Measurements from ENCODE around the gene FHOD1. TPM values are rescaled to one million over a fixed set of nuclear protein-coding genes. Genes with fewer than 3 reads are reported as not detected.

FHOD1 gene
- total RNA-seq, 1 experiment from 2014 or later = 45.5 TPM

- ChIA-PET POLR2A (ENCODE audit: unreplicated experiment) (no interaction called here), CTCF (no interaction called here)
Measured at GRCh38 chr16:67202956-67203493, 44.3 kb downstream of the FHOD1 start.

DNA sequence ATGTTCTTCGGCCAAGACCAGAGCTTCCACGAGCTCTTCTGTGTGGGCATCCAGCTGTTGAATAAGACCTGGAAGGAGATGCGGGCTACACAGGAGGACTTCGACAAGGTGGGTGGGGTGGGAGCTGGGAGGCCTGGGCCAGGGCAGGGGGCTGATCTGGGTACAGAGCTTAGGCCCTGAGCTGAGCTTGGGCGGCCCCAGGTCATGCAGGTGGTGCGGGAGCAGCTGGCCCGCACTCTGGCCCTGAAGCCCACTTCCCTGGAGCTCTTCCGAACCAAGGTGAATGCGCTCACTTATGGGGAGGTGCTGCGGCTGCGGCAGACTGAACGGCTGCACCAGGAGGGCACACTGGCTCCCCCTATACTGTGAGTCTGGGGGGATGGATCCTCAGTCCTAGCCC lies 44.9 kb downstream of the FHOD1 start:
- CTCF ChIA-PET = no interaction called here
- H3K36me3 ChIP-seq (ENCODE audit: low read depth, low read length) = no peaks in the 10 kb centered on the region
- H3K4me1 ChIP-seq (ENCODE audit: insufficient read depth, low read length) = peaks cover 15% of the 10 kb centered on the region
- H3K9me3 ChIP-seq (ENCODE audit: low read length) = no peaks in the 10 kb centered on the region
- TF ChIP-seq EZH2 (IDR thresholded peaks at IDR 0.05; ENCODE audit: low read length, unreplicated experiment) = no peak
- no peak for TF ChIP-seq CTCF (conservative IDR thresholded peaks at IDR 0.05; ENCODE audit: low read depth, low read length)
- TF ChIP-seq EZH2phosphoT487 (IDR thresholded peaks at IDR 0.05; ENCODE audit: borderline replicate concordance, low read length) = no peak
- intact Hi-C loops (cut with micrococcal nuclease) = no loop called here
- no peak for DNase-seq
- no peaks in the 10 kb centered on the region for H4K20me1 ChIP-seq (ENCODE audit: low read length)
- no peaks in the 10 kb centered on the region for H3K27me3 ChIP-seq (ENCODE audit: low read length)
- no peak overlapping the region for H3K9ac ChIP-seq (ENCODE audit: low read length)
- H3F3A ChIP-seq (ENCODE audit: low read length, unreplicated experiment) = no peaks in the 10 kb centered on the region
- no peak overlapping the region for H3K27ac ChIP-seq (ENCODE audit: low read length)
- no peaks in the 10 kb centered on the region for H3K9me2 ChIP-seq (replicated peaks; ENCODE audit: low read length)
- ATAC-seq = no peak
- H3K4me3 ChIP-seq (ENCODE audit: low read length) = no peak overlapping the region
- BruUV-seq (replicated peaks) = no TSS peak
- H3K79me2 ChIP-seq (ENCODE audit: low read length) = no peaks in the 10 kb centered on the region
- POLR2A ChIA-PET (ENCODE audit: unreplicated experiment) = no interaction called here
- H3K4me2 ChIP-seq (ENCODE audit: low read length) = no peak overlapping the region
- H2AFZ ChIP-seq (ENCODE audit: low read length) = no peak overlapping the region

More at GRCh38 chr16:67202956-67203493, 44.3 kb downstream of the FHOD1 start:
- H3K79me2 ChIP-seq (ENCODE audit: low read length) = no peaks in the 10 kb centered on the region
- peaks cover 21% of the 10 kb centered on the region for H3K4me1 ChIP-seq (ENCODE audit: insufficient read depth, low read length)
- no peak for TF ChIP-seq EZH2phosphoT487 (IDR thresholded peaks at IDR 0.05; ENCODE audit: borderline replicate concordance, low read length)
- no peak for TF ChIP-seq CTCF (conservative IDR thresholded peaks at IDR 0.05; ENCODE audit: low read depth, low read length)
- TF ChIP-seq EZH2 (IDR thresholded peaks at IDR 0.05; ENCODE audit: low read length, unreplicated experiment) = no peak
- no peaks in the 10 kb centered on the region for H3K9me2 ChIP-seq (replicated peaks; ENCODE audit: low read length)
- ATAC-seq (no peak), DNase-seq (no peak)
- intact Hi-C loops (cut with micrococcal nuclease) = no loop called here
- no peaks in the 10 kb centered on the region for H3K36me3 ChIP-seq (ENCODE audit: low read depth, low read length)
- H3K4me2 ChIP-seq (ENCODE audit: low read length) = no peak overlapping the region
- no TSS peak for BruUV-seq (replicated peaks)
- H4K20me1 ChIP-seq (ENCODE audit: low read length) = no peaks in the 10 kb centered on the region
- H3F3A ChIP-seq (ENCODE audit: low read length, unreplicated experiment) = no peaks in the 10 kb centered on the region
- no peak overlapping the region for H3K27ac ChIP-seq (ENCODE audit: low read length)
- H2AFZ ChIP-seq (ENCODE audit: low read length) = no peak overlapping the region
- no peak overlapping the region for H3K9ac ChIP-seq (ENCODE audit: low read length)
- no peaks in the 10 kb centered on the region for H3K27me3 ChIP-seq (ENCODE audit: low read length)
- H3K4me3 ChIP-seq (ENCODE audit: low read length) = no peak overlapping the region
- no peaks in the 10 kb centered on the region for H3K9me3 ChIP-seq (ENCODE audit: low read length)

GRCh38 chr16:67201411-67202345 lies 45.6 kb downstream of the FHOD1 start:
- Histone ChIP-seq H3K4me2 (ENCODE audit: low read length) (no peak overlapping the region), H3K4me3 (ENCODE audit: low read length) (no peak overlapping the region), H3K4me1 (ENCODE audit: insufficient read depth, low read length) (peaks cover 8% of the 10 kb centered on the region), H3K27ac (ENCODE audit: low read length) (no peak overlapping the region), H3F3A (ENCODE audit: low read length, unreplicated experiment) (no peaks in the 10 kb centered on the region), H3K9me2 (replicated peaks; ENCODE audit: low read length) (no peaks in the 10 kb centered on the region), H3K9me3 (ENCODE audit: low read length) (no peaks in the 10 kb centered on the region), H3K79me2 (ENCODE audit: low read length) (no peaks in the 10 kb centered on the region), H2AFZ (ENCODE audit: low read length) (no peak overlapping the region), H3K36me3 (ENCODE audit: low read depth, low read length) (no peaks in the 10 kb centered on the region), H3K27me3 (ENCODE audit: low read length) (no peaks in the 10 kb centered on the region), H3K9ac (ENCODE audit: low read length) (no peak overlapping the region), H4K20me1 (ENCODE audit: low read length) (no peaks in the 10 kb centered on the region; the same call in 1 of the 2 replicates)
- ChIA-PET POLR2A (ENCODE audit: unreplicated experiment) (no interaction called here), CTCF (no interaction called here)
- ATAC-seq (no peak), DNase-seq (no peak)
- no TSS peak for BruUV-seq (replicated peaks)
- intact Hi-C loops (cut with micrococcal nuclease) = no loop called here
- no peak for TF ChIP-seq EZH2phosphoT487 (IDR thresholded peaks at IDR 0.05; ENCODE audit: borderline replicate concordance, low read length)
- TF ChIP-seq CTCF (conservative IDR thresholded peaks at IDR 0.05; ENCODE audit: low read depth, low read length) = no peak
- no peak for TF ChIP-seq EZH2 (IDR thresholded peaks at IDR 0.05; ENCODE audit: low read length, unreplicated experiment)
